Endothelial cell of umbilical vein (primary cell): ENCODE data around the gene BASP1. TPM values are rescaled to one million over a fixed set of nuclear protein-coding genes. Genes with fewer than 3 reads are reported as not detected.

Experiments
- BruUV-seq: library from RNA; stranded (reverse); fragments of 400-500 nt; replicated peaks from 2 replicates; lab custom pipeline; 2021; lab: Mats Ljungman, UMichigan
- CTCF ChIA-PET: fragments of 300-600, 350-600 bp; sonication (Branson Sonifier 250); formaldehyde crosslinking; loops from one replicate; lab custom pipeline; 2021; ENCODE audit warnings: antibody characterized with exemption, inconsistent platforms; lab: Charles Lee
- POLR2A ChIA-PET: fragments of 300-600, 350-600 bp; sonication (Branson Sonifier 250); formaldehyde crosslinking; loops from one replicate; lab custom pipeline; 2021; ENCODE audit warnings: antibody characterized with exemption, inconsistent platforms; lab: Charles Lee
- DNase-seq: peaks from one replicate; pipeline ENCODE4 v3.0.0-alpha.2; 2011; ENCODE audit warnings: low read depth, low spot score
- FAIRE-seq: peaks from 2 replicates; lab custom pipeline; 2011; peaks lifted over from hg19 to GRCh38; lab: Jason Lieb, UNC
- H2AFZ ChIP-seq: 2 replicates; pipeline ENCODE4 v1.6.0; 2012; ENCODE audit warnings: low read depth, low read length, control low read depth, inconsistent platforms
- H3K27ac ChIP-seq: 2 replicates; pipeline ENCODE4 v1.5.1; 2011; ENCODE audit warnings: low read depth, mild to moderate bottlenecking, control low read depth, low read length, moderate library complexity; ENCODE audit not compliant: insufficient read depth
- H3K27me3 ChIP-seq, 2 experiments: 2 replicates each; pipeline versions ENCODE4 v1.6.0 to v1.6.1; 2011; ENCODE audit warnings: low read length in 2 of 2, mixed read lengths in 1 of 2; ENCODE audit not compliant: control insufficient read depth in 2 of 2, insufficient read depth in 2 of 2
- H3K36me3 ChIP-seq, 2 experiments: 2 replicates in 1 of 2; 3 replicates in 1 of 2; pipeline ENCODE4 v1.5.1; 2011; ENCODE audit warnings: low read length in 2 of 2, mild to moderate bottlenecking in 1 of 2, moderate library complexity in 1 of 2; ENCODE audit not compliant: control insufficient read depth in 2 of 2, insufficient read depth in 2 of 2; ENCODE audit errors: extremely low read depth in 1 of 2
- H3K4me1 ChIP-seq: 3 replicates; pipeline ENCODE4 v1.5.1; 2011; ENCODE audit warnings: mild to moderate bottlenecking, low read length; ENCODE audit not compliant: control insufficient read depth, insufficient read depth; ENCODE audit errors: extremely low read depth
- H3K4me2 ChIP-seq: 2 replicates; pipeline ENCODE4 v1.6.1; 2011; ENCODE audit warnings: low read length, control low read depth, mixed read lengths; ENCODE audit not compliant: insufficient read depth
- H3K4me3 ChIP-seq, 3 experiments: fragments of 200-600 bp in 1 of 3; sonication (generic), shearing (Covaris generic) in 1 of 3; replicated peaks in 1 of 3; 2 replicates each; pipeline ENCODE4 v1.5.1; 2011 to 2016; ENCODE audit warnings: control low read depth in 3 of 3, low read length in 3 of 3, mild to moderate bottlenecking in 2 of 3, inconsistent platforms in 1 of 3, low read depth in 1 of 3, moderate library complexity in 1 of 3; ENCODE audit not compliant: insufficient read depth in 1 of 3
- H3K79me2 ChIP-seq: 2 replicates; pipeline ENCODE4 v1.6.0; 2012; ENCODE audit warnings: low read length, inconsistent platforms; ENCODE audit not compliant: control insufficient read depth, insufficient read depth
- H3K9ac ChIP-seq: replicated peaks from 2 replicates; pipeline ENCODE3; 2011; ENCODE audit warnings: low read length, control low read depth; ENCODE audit not compliant: insufficient read depth; ENCODE audit errors: extremely low read depth
- H3K9me1 ChIP-seq: replicated peaks from 3 replicates; pipeline ENCODE4 v1.6.0; 2011; ENCODE audit warnings: mild to moderate bottlenecking, low read length; ENCODE audit not compliant: control insufficient read depth, insufficient read depth; ENCODE audit errors: extremely low read depth
- H3K9me3 ChIP-seq: replicated peaks from 2 replicates; pipeline ENCODE4 v1.5.1; 2012; ENCODE audit warnings: low read length, inconsistent platforms; ENCODE audit not compliant: control insufficient read depth, insufficient read depth
- H4K20me1 ChIP-seq: replicated peaks from 2 replicates; pipeline ENCODE3; 2011; ENCODE audit warnings: mild to moderate bottlenecking, low read length; ENCODE audit not compliant: control insufficient read depth, insufficient read depth; ENCODE audit errors: extremely low read depth
- EZH2 ChIP-seq: IDR thresholded peaks from 2 replicates; pipeline ENCODE4 v1.6.1; 2012; ENCODE audit warnings: borderline replicate concordance, low read depth, mild to moderate bottlenecking, moderate library complexity, low read length, inconsistent platforms; ENCODE audit not compliant: severe bottlenecking
- FOS ChIP-seq: IDR thresholded peaks from 2 replicates; pipeline ENCODE4 v1.6.1; 2011; ENCODE audit warnings: mild to moderate bottlenecking, low read length, moderate library complexity, borderline replicate concordance; ENCODE audit not compliant: insufficient read depth
- GATA2 ChIP-seq: IDR thresholded peaks from 2 replicates; pipeline ENCODE4 v1.7.0; 2011; ENCODE audit warnings: low read depth, mild to moderate bottlenecking, moderate library complexity, mixed read lengths, low read length; ENCODE audit not compliant: insufficient read length, insufficient read depth
- JUN ChIP-seq: IDR thresholded peaks from 2 replicates; pipeline ENCODE4 v1.6.1; 2011; ENCODE audit warnings: borderline replicate concordance, low read depth; ENCODE audit not compliant: insufficient read length, insufficient read depth
- POLR2A ChIP-seq: IDR thresholded peaks from 2 replicates; pipeline ENCODE4 v1.6.1; 2012; ENCODE audit warnings: low read depth, mild to moderate bottlenecking, control low read depth, low read length
- POLR2AphosphoS5 ChIP-seq: IDR thresholded peaks from 2 replicates; pipeline ENCODE4 v1.6.1; 2012; ENCODE audit warnings: low read depth, mild to moderate bottlenecking, control low read depth, low read length, moderate library complexity; ENCODE audit not compliant: insufficient read depth
- dilution Hi-C: fragments of 300-500 bp; cut with MboI; formaldehyde crosslinking; loops from one replicate; pipeline ENCODE4 v1.15.0; 2019; ENCODE audit warnings: low sequenced_read_pairs; ENCODE audit not compliant: extremely low pct_ligation_motif_present
- intact Hi-C: fragments of 100-400 bp; cut with micrococcal nuclease; formaldehyde crosslinking; loops from one replicate; pipeline ENCODE4 v1.10.0; 2022
- polyA plus RNA-seq, 4 experiments: library from polyadenylated mRNA; depleted of rRNA in 3 of 4; stranded (reverse) in 3 of 4; unstranded in 1 of 4; fragments of >200 nt; gene quantifications; 2 replicates each; pipeline versions ENCODE4 v1.2.1 to v1.2.3, GENCODE V29; 2011 to 2012; ENCODE audit warnings: missing spikeins in 1 of 4
- total RNA-seq: library from RNA; stranded (reverse); gene quantifications from 2 replicates; pipeline ENCODE4 v1.2.3, GENCODE V29; 2021
- TF ChIP-seq, protein P1 (sequence below), 2 donors: IDR thresholded peaks; 1 replicate in 1 of 2; 2 replicates in 1 of 2; pipeline ENCODE4 v1.5.1; 2011; ENCODE audit warnings: low read length in 2 of 2, mild to moderate bottlenecking in 2 of 2, moderate library complexity in 2 of 2, control low read depth in 1 of 2, inconsistent platforms in 1 of 2, low read depth in 1 of 2; ENCODE audit not compliant: insufficient read depth in 1 of 2; ENCODE audit errors: extremely low read depth in 1 of 2

BASP1 gene
- total and polyA plus RNA-seq, 2 donors (not counting 3 experiments of a cell fraction or from before 2014, with no cell fraction given) = 69.4 to 79.3 TPM

- Histone ChIP-seq H3K9me3 (no peaks in the 10 kb centered on the region), H3K4me3 (no peak overlapping the region), H4K20me1 (no peaks in the 10 kb centered on the region), H3K4me1 (peaks cover 38% of the 10 kb centered on the region), H3K79me2 (peaks cover 92% of the 10 kb centered on the region), H3K9ac (no peak overlapping the region), H3K36me3 (no peaks in the 10 kb centered on the region), H3K27me3 (no peaks in the 10 kb centered on the region), H3K27ac (no peak overlapping the region), H3K9me1 (no peaks in the 10 kb centered on the region), H3K4me2 (no peak overlapping the region), H2AFZ (no peak overlapping the region)
- DNase-seq (no peak), FAIRE-seq (no peak)
- no peak for TF ChIP-seq POLR2AphosphoS5
- TF ChIP-seq EZH2 = no peak
- TF ChIP-seq POLR2A = no peak
- TF ChIP-seq, protein P1, sequence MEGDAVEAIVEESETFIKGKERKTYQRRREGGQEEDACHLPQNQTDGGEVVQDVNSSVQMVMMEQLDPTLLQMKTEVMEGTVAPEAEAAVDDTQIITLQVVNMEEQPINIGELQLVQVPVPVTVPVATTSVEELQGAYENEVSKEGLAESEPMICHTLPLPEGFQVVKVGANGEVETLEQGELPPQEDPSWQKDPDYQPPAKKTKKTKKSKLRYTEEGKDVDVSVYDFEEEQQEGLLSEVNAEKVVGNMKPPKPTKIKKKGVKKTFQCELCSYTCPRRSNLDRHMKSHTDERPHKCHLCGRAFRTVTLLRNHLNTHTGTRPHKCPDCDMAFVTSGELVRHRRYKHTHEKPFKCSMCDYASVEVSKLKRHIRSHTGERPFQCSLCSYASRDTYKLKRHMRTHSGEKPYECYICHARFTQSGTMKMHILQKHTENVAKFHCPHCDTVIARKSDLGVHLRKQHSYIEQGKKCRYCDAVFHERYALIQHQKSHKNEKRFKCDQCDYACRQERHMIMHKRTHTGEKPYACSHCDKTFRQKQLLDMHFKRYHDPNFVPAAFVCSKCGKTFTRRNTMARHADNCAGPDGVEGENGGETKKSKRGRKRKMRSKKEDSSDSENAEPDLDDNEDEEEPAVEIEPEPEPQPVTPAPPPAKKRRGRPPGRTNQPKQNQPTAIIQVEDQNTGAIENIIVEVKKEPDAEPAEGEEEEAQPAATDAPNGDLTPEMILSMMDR (IDR thresholded peaks at IDR 0.05; ENCODE audit: extremely low read depth in 1 of 2, insufficient read depth in 1 of 2, low read depth in 1 of 2, low read length in 2 of 2) = no peak
- TF ChIP-seq GATA2 = no peak
- no peak for TF ChIP-seq FOS
- no peak for TF ChIP-seq JUN
- dilution Hi-C loops = no loop called here
- intact Hi-C loops = loop anchor here (5.0 kb wide), 1 partner anchor 86 kb away; no protein-coding TSS in a partner anchor
- POLR2A ChIA-PET = no interaction called here
- CTCF ChIA-PET = interaction anchor here (1.5 to 1.6 kb wide), 2 partner anchors 35 to 40 kb away, joined by 3 to 4 read pairs; no protein-coding TSS in a partner anchor
- BruUV-seq = no TSS peak
Observed at GRCh38 chr5:17256171-17256570, 38.7 kb downstream of the BASP1 start.
